IPS DF 4.7 (cell line): ENCODE measurements around the gene CRACDL.

Experiments
- DNase-seq: peaks from one replicate; pipeline ENCODE4 v3.0.0-alpha.2; 2013; ENCODE audit warnings: low spot score; ENCODE audit errors: extremely low read depth

The CRACDL gene

DNA sequence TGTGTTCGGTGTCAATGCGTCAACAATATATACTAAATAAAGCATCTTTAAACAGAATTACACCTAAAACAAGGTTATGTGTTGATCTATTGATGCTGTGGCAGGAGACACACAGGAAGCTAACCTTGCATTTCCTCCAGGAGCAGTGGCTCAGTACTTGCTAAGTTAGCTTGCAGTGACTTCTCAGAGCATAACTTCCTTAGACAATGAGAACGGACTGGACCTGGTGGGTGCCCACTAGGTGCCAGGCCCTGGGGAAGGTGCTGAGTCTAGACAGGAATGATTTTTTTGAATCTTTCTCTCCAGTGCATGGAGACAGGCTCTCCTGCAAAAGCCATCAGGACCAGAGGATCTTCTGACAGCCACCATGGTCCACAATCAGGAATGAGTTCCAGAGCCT lies 131.3 kb downstream of the CRACDL start:
- no peak for DNase-seq

DNA sequence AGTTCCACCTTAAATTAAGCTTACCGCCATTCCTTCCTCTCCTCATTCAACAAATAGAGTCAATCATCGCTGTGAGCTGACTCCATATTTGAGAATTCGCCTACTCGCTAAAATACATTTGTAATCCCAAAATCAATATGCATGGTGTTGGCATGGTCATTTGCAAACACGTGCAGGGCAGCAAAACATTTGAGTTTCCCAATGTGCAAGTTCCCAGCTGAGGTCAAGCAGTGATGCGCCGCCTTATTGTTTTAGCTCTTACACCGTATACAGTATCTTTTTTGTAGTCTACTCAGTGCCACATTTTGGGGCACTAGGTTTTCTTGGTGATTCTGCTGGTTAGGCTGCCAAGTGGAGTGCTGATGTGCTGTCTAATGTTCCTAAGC lies 131.8 kb downstream of the CRACDL start:
- no peak for DNase-seq

DNA sequence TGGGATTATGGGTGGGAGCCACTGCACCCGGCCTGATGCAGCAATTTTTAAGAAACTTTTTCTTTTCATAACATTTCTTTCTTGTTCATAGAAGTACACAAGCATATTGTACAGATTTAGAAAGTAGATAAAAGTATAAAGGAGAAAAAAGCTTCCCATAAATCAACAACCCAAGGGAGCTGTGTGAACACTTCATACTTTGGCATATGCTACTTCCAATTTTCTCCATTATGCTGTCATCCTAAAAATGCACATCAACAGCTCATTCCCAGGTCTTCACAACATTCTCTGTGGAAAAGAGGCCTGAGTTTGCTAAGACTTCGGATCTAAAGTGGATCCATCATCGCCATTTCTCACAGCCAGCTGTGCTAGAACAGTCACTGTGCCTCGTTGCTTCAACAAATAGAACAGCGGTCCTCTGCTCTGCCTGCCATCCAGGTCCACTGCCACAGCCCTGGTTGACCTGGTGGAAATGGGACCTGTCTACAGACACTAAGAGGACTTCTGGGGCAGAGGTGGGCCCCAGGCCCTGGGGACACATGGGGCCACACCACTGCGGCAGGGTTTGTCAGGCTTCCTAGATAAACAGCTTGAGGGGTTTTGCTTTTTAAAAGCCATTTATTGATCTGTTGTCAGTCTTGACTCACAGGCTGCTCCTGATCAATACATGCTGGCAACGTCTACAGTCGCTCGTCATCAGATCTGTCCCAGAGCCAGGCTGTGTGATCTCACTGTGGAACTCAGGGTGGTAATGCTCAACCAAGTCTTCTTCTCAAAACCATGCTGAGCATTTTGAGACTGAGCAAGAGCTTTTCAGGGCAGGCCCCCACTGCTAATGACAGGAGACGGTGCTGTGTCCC lies 132.4 kb downstream of the CRACDL start:
- no peak for DNase-seq

DNA sequence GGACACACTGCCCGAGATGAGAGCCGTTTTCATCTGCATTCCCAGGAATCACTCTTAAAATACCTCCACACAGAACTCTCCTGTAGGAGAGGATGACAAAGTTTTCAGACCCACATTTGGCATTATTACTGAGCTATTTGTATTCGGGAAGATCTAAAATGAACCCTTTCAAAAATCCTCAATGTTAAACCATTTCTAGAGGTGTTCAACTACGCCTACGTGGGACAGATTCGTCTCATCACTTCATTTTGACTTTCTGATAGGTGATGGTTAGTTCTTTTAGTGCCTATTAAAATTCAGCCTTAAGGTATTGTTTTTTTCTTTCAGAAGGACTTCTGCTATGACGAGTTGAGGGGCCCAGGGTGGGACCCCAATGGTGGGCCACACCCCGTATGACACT lies 133.7 kb downstream of the CRACDL start:
- DNase-seq: no peak

DNA sequence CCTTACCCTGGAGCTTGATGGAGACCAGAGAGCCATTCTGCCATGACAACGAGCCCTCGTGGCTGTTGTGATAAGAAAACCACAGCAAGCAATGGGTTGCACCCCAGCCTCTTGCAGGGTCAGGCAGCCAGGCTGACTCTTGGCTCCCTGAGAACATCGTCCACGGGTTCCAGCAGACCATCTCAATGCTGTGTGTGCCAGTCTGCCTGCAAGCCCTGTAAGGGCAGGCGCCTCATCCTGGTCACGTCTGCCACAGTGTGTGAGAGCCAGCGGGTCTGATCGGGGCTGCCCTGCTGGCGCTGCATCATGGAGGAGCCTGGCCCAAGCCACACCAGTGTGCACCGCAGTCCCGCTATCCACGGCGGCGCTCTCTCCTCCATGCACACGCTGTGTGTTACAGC lies 134.1 kb downstream of the CRACDL start:
- DNase-seq: no peak

DNA sequence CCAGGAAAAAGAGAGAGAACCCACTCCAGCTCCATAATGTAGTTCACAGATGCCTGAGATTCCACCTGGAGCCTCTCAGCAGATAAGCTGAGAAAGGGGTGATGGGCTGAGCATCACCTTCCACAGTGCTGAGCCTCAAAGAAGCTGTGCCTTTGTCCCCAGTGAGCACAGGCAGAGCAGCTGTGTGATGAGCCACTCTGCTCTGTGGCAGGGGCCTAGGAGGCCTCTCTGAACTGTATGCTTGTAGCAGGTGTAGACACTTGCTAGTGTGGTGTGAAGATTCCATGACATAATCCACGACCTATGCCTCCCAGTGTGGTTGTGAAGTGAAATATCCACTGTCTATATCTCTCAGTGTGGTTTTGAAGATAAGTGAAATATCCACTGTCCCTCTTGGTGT lies 134.7 kb downstream of the CRACDL start:
- DNase-seq: no peak

DNA sequence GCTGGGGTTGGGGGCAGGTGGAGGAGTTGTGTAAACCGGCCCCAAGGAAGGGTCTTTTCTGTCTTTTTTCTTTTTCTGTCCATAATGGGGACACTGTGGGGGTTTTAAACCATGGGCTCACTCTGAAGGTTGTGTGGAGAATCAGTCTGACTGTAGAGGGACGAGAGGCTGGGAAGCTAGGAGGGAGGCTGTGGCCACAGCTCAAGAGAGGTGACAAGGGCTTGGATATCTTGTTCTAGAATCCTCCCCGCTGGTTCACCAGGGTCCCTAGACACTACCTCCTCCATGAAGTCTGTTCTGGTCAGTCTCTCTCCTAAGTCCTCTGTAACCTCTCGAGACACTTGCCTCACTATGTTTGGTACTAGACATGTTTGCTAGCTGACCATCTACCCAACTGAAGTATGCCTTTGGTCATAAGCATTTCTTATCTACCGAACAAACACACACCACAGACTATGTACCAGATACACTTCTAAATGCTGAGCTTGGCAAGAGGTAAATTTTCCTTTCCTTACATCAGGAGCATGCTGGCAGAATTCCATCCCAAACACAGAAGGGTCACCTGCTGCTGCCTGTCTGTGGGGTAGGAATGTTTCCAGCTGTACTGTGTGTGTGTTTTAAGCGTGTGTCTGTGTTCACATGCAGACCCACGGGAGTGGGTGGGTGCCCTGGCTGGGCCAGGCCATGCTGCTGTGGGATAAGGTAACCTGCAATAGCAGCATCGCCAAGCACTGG lies 135.5 kb downstream of the CRACDL start:
- DNase-seq: no peak

DNA sequence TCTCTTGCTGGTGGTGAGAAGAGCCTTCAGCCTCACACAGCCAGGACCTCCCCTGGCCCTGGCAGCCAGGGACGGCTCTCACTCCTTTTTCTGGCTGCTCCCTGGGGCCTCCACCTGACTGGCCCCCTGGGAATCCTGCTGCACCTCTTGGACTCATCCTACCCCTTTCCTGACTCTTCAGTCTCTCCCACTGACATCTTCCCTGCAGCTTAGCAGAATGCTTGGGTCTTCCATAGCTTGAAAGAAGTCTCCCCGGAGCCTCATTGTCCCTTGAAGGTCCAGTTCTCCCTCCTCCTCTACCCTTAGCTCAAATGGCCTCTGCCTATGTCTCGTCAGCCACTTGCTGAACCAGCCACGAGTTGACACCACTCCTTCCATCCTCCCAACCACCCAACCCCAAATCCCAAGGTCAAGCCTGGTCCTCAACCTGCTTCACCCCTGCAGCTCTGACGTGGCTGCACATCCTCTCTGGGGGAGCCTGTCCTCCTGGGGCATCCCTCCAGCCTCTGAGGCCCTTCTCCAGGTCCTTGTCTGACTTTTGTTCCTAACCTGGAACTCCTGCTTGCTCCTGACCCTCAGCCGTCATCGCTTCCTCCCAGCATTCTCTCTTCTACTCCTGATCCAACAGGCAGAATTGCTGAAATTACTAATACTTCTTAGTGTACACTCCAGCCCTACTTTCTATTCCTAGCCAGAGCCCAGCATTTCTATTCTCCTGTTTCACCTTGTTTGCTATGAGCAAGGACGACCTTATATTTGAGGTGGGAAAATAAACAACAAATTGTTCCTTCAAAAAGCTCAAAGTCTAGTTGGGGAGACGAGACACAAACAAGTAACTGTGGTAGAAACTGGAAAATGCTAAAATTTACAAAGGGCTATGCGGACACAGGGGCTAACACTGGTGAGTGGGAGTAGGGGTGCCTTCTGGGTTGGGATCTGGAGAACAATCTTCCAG lies 136.4 kb downstream of the CRACDL start:
- DNase-seq: no peak

DNA sequence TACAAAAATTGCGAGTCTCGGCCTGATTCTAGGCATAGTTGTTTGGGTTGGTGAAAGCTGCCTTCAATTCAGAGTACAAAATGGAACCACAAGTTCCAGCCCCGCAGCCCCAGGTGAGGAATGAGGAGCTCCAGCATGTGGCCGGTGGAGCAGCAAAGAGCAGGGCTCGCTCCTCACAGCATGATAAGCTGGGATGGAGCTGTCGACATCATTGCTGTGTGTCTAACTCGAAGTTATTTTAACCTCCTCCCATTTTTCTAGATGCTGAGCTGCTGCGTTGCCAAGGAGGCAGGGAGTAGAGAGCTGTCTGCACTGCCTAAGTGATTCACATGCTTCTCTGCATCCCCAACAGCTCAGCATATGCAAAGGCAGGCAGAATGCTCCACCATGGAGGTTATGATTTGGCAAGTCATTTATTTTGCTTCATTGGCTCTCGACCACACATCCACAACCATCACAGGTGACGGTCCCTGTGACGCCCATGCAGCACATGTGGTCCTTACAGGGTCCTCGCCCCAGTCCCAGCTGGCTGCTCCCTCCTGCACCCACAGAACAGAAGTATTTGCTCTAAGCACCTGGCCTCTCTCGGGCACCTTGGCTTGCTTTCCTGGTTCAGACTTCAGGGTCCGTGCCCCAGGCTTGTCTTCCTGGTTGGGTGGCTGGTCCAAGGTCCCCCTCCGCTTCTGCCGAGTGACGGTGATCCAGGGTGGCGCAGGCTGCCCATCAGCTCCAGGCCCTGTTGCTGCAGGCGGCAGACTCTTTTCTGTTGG lies 139.1 kb downstream of the CRACDL start:
- no peak for DNase-seq

DNA sequence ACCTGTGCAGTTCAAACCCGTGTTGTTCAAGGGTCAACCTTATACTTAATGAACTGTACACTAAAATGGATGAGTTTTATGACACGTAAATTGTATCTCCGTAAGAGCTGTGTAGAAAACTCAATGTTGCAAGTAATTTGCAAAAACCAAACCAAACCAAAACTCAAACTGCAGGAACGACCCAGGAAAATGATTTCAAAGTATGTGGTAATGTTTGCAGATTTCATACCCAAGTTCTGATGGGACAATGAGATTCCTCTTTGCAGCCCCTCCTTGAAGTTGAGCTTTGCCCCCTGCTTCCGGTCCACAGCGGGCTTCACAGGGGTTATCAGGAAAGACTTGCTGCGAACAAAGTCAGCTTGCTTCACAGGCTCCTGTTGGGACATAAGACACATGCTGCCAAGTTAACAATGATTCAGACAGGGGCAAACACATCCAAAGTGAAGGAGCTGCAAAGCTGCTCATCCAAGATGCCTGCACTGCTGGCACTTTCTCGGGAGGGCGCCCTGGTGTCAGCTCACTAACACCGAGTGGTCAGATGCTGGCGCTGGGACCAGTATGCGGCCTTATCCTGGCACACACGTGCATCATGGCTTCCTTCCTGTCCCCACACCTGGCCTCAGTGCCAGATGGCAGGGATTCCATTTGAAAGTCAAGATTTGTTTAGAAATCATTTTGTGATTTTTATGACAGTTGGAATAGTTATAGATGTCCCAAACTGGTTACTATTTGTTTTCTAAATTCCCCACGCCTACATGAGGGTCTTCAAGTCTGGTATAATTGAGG lies 139.9 kb downstream of the CRACDL start:
- DNase-seq: no peak

DNA sequence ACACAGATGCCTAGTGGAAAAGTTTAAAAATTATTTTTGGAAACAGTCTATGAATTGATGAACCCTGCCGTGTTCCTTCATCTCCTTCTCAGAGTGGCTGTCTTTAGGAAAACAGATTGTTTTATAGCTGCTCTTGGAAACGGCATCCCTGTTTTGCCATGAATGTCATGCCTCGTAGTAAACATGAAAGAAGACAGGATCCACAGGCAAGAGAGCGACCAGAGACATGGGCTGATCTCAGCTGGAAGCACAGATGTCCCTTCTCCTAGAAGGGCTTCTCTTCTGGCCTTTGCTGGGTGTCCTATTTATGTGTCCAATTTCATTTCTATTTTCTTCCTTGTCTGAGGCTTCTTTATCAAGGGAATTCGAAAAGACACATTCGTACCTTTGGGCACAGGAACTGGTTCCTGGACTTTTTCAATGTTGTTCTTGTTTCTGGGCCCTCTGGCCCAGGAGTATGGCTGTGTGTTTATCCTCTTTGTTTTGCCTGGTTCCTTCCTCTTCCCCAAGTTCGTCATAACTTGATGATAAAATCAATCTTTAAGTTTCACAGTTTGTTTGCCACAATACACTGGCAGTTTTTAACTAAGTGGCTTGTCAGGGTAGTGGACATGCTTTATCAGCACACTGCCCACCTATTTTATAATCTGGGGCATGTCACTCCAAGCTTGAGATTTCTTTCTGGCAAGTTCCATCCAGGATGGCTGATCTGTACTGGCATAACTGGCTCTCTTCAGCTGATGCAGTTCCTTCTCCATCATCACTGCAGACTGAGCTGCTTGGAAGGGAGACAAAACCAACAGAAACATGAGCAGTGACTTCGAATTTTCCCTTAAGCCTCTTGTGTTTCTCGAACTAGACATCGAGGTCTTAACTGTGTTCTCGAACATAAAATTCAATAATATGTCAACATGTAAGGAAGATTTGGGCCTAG lies 141.9 kb downstream of the CRACDL start:
- no peak for DNase-seq

DNA sequence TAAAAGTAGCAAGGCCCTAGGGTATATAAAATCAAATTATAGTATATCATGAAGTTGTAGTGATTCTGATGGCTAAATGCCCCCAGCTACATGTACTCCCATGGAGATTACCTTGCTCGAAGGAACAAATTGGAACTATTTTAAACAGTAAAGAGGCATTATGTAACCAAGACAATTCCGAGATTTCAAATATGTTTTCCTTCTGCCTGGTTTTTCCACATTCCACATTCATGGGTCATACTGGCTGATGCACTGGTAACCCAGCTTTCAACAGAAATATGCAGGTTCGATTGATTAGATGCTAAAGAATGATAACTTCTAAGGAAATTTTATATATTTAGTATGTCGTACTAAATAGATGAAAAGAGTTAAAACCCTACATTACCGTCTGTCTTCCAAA lies 142.8 kb downstream of the CRACDL start:
- no peak for DNase-seq

DNA sequence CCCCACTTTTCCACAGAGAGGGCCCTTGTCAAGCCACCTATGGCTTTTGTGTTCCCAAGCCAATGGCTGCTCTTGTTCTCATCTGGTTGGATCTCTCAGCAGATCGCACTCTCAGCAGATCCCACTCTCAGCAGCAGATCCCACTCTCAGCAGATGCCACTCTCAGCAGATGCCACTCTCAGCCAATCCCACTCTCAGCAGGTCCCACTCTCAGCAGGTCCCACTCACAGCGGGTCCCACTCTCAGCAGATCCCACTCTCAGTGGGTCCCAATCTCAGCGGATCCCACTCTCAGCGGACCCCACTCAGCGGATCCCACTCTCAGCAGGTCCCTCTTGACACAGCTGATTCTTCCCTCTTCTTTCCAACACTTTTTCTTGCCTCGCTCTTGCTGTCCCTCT lies 145.8 kb downstream of the CRACDL start:
- no peak for DNase-seq

DNA sequence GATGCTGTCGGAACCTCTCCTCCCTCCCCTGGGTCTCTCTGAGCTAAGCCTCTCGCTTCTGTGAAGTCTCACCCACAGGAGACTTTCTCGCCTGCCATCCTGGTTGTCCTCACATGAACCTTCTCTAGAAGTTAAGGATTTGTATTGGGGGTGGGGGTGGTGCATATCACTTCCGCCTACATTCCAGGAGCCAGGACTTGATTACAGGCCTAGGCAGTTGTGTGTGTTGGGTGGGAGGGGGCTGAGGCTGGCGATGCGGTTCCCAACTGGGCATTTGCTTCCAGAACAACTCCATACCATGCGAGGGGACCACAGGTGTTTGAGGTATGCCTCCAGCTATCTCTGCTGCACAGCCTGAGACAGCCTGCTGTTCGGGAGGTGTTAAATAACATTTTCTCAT lies 148.3 kb downstream of the CRACDL start:
- no peak for DNase-seq

DNA sequence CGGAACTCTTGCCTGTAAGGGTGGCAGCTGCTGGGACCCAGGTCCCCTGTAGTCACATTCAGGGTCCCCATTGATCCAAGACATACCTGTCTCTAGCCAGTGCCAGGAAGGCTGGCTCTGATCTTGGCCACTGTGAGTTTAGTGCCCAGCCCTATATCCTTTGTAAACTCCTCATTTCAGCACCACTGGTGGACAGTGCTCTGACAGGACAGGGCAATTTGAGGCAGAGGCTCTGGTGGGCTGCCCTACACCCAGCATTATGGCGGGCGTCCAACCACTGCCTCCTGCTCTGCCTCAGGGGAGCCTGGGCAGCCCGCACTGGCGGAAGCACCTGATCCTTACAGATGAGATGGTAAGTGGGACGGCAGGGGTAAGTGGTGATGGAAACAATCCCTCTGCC lies 149.8 kb downstream of the CRACDL start:
- DNase-seq: no peak

DNA sequence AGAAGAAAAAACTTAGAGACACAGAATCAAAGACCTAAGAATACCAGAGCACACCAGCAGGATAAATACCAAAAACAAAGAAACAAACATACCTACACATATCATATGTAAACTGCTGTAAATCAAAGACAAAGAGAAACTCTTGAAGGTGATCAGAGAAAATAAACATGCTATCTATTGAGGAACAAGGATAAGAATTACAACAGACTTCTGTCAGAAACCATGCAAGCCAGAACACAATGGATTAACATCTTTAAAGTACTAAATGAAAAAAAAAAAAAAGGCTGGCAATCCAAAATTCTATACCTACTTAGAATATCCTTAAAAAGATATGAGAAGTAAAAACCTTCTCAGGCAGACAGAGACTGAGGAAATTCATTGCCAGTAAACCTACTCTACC lies 153.5 kb downstream of the CRACDL start:
- no peak for DNase-seq

DNA sequence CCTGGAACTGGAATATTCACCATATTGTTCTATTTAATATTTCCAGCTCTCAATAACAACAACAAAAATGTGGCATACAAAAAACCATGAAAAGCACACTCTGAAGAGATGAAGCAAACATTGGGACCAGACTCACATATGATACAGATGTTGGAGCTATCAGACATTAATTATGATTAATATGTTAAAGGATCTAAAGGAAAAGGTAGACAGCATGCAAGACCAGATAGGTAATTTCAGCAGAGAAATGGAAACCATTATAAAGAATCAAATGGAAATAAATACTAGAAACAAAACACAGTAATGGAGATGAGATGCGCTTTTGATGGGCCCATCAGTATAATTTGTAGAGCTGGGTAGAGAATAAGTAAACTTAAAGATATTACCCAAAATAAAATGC lies 154.2 kb downstream of the CRACDL start:
- DNase-seq: no peak

DNA sequence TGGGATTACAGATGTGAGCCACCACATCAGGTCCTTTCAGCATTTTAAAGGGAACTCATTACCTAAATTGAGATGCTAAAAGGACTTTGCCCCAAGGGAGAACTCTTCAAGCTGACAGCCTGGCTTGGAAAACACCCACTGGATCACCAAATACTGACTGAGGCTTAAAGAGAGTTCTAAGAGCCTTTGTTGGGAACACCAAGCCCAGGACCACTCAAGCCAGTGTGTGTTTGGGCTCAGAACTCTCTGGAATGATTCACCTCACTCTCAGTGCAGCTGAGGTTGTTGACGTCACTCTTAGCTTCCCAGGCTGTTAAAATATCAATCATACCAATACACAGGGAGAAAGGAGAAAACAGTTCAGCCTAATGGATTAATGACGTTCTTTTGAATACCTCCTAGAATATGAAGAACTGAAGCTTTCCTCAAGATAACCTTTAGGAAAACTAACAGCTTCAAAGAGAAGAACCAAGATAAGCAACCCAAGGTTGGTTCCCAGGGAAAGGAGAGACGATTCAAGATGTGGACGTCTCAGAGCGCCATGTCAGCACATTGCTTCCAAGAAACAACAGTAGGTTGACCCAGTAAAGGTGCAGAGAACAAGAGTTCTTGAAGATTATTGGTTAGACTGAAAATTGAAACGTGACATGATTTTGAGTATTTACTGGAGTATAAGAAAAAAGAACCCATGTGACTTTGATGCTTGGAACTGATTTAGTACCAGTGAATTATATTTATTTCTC lies 157.1 kb downstream of the CRACDL start:
- no peak for DNase-seq
